NT2/D1 (cell line): Measurements from ENCODE around the gene VAMP5.

Experiments used
- YY1 ChIP-seq: IDR thresholded peaks from 2 replicates; pipeline ENCODE4 v1.6.1; 2011; ENCODE audit not compliant: insufficient read length, insufficient read depth
- ZNF274 ChIP-seq: IDR thresholded peaks from 2 replicates; pipeline ENCODE4 v1.6.1; 2011; ENCODE audit warnings: mild to moderate bottlenecking, low read depth, low read length

GRCh38 chr2:85547859-85548607 lies 36.2 kb upstream of the VAMP5 start:
- TF ChIP-seq YY1: no peak
- TF ChIP-seq ZNF274: no peak
